BLaER1 treated with 17β-estradiol and CSF1 and Interleukin-3, amounts not matched to agents 10 nM and 100 nM (cell line): Measurements from ENCODE around the gene THSD7B.

Experiments
- H3K27ac ChIP-seq, 11 experiments: shearing (Covaris generic); formaldehyde crosslinking; 2 replicates each; pipeline ENCODE4 v1.8.1; 2022
- H3K27me3 ChIP-seq, 11 experiments: shearing (Covaris generic); formaldehyde crosslinking; 2 replicates each; pipeline ENCODE4 v1.8.1; 2022
- H3K36me3 ChIP-seq, 11 experiments: shearing (Covaris generic); formaldehyde crosslinking; 2 replicates each; pipeline ENCODE4 v1.8.1; 2022
- H3K4me1 ChIP-seq, 10 experiments: shearing (Covaris generic); formaldehyde crosslinking; 2 replicates each; pipeline ENCODE4 v1.8.1; 2022
- H3K4me2 ChIP-seq, 11 experiments: shearing (Covaris generic); formaldehyde crosslinking; 2 replicates each; pipeline ENCODE4 v1.8.1; 2022
- H3K4me3 ChIP-seq, 10 experiments: shearing (Covaris generic); formaldehyde crosslinking; 2 replicates each; pipeline ENCODE4 v1.8.1; 2022
- H3K9ac ChIP-seq, 11 experiments: shearing (Covaris generic); formaldehyde crosslinking; 2 replicates each; pipeline ENCODE4 v1.8.1; 2022
- H3K9me3 ChIP-seq, 11 experiments: shearing (Covaris generic); formaldehyde crosslinking; replicated peaks in 1 of 11; 2 replicates each; pipeline ENCODE4 v1.8.1; 2022
- H4K20me1 ChIP-seq, 11 experiments: shearing (Covaris generic); formaldehyde crosslinking; 2 replicates each; pipeline ENCODE4 v1.8.1; 2022
- Cebpa-rat ChIP-seq, 11 experiments: shearing (Covaris generic); IDR thresholded peaks; 2 replicates each; pipeline ENCODE4 v1.8.1; 2022

THSD7B gene

DNA sequence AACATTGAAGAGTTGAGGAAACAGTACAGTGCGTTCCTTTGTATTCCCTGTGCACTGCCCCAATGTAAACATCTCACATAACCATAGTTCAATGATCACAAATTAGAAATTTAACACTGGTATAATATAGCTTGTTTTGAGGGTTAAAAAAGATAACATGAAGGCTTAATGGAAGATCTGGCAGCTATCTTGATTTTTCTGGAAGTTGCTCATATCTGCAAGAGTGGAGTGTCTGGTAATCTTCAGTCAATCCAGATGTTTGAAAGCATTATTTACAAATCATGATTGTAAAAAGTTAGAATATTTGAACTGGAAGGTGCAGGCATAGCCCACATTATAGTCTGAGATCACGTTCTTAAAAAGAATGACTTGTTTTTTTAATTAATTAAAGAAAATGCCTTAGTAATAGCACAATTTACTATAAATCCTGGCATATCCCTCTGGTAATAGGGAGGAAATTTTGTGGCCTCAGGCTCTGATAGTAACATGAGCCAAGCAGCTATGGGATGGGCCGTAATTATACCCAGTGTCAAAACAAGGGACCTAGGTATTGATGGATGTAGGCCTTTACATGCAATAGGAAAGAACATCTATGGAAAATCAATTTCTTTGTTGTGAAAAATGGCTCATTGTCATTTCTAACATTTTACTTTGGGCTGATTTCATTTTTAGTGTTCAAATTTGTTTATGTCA, 418.0 kb downstream of the THSD7B start:
- Histone ChIP-seq H3K9me3 (peaks cover 0 to 23% (median 0%) of the 10 kb centered on the region in 11 experiments; a peak in 5 of 22 replicates), H3K4me3 (no peak overlapping the region), H3K9ac (no peak overlapping the region), H3K27ac (no peak overlapping the region), H3K27me3 (no peaks in the 10 kb centered on the region), H3K4me2 (no peak overlapping the region), H3K36me3 (no peaks in the 10 kb centered on the region), H4K20me1 (no peaks in the 10 kb centered on the region), H3K4me1 (peaks cover 0 to 40% (median 0%) of the 10 kb centered on the region in 10 experiments; a peak in 8 of 20 replicates)
- no peak for TF ChIP-seq Cebpa-rat (IDR thresholded peaks at IDR 0.05)

DNA sequence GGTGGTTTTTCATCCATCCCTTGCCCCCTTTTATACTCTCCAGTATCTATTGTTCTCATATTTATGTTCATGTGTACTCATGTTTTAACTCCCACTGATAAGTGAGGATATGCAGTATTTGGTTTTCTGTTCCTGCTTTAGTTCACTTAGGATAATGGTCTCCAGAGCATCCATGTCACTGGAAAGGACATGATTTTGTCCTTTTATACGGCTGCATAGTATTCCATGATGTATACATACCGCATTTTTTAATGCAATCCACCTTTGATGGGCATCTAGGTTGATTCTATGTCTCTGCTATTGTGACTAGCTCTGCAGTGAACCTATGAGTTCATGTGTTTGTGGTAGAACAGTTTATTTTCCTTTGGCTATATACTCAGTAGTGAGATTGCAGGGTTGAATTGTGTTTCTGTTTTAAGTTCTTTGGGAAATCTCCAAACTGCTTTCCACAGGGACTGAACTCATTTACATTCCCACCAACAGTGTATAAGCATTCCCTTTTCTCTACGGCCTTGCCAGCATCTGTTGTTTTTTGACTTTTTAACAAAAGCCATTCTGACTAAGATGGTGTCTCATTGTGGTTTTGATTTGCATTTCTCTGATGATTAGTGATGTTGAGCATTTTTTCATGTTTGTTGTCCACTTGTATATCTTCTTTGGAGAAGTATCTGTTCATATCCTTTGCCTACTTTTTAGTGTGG, 420.2 kb downstream of the THSD7B start:
- no peak overlapping the region for H3K4me3 ChIP-seq
- H4K20me1 ChIP-seq = no peaks in the 10 kb centered on the region
- no peak overlapping the region for H3K4me2 ChIP-seq
- TF ChIP-seq Cebpa-rat (IDR thresholded peaks at IDR 0.05) = no peak
- peaks cover 0 to 18% (median 0%) of the 10 kb centered on the region in 10 experiments; a peak in 6 of 20 replicates for H3K4me1 ChIP-seq
- no peak overlapping the region for H3K27ac ChIP-seq
- no peaks in the 10 kb centered on the region for H3K36me3 ChIP-seq
- H3K9ac ChIP-seq = no peak overlapping the region
- no peaks in the 10 kb centered on the region for H3K27me3 ChIP-seq
- H3K9me3 ChIP-seq = peaks cover 0 to 23% (median 0%) of the 10 kb centered on the region in 11 experiments; a peak in 5 of 22 replicates

DNA sequence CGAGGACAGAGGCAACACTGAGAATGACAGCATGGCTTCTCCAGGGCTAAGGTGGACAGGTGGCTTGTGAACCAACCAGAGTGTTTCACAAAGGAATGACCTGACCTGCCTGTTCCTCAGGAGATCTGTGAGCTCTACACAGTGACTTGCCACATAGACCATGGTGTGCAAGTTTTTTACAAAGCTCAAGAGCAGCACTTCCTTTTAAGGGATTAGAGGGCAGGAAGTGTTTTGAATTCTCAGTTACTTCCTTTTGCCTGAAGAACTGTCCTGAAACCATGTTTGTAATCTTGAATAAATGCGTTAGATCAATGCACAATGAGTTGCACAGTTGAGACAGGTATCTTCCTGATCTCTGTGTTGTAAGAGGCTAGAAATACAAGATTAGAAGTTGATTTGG, 421.9 kb downstream of the THSD7B start:
- H4K20me1 ChIP-seq = no peaks in the 10 kb centered on the region
- no peak overlapping the region for H3K9ac ChIP-seq
- peaks cover 0 to 23% (median 0%) of the 10 kb centered on the region in 11 experiments; a peak in 5 of 22 replicates for H3K9me3 ChIP-seq
- TF ChIP-seq Cebpa-rat (IDR thresholded peaks at IDR 0.05) = no peak
- H3K36me3 ChIP-seq = no peaks in the 10 kb centered on the region
- H3K4me2 ChIP-seq = peak overlapping the region in 3 of 11 experiments; percentile 29 to 65 (median 32); a peak in 5 of 22 replicates
- H3K27me3 ChIP-seq = no peaks in the 10 kb centered on the region
- peaks cover 0 to 12% (median 0%) of the 10 kb centered on the region in 10 experiments; a peak in 6 of 20 replicates for H3K4me1 ChIP-seq
- no peak overlapping the region for H3K27ac ChIP-seq
- H3K4me3 ChIP-seq = no peak overlapping the region

DNA sequence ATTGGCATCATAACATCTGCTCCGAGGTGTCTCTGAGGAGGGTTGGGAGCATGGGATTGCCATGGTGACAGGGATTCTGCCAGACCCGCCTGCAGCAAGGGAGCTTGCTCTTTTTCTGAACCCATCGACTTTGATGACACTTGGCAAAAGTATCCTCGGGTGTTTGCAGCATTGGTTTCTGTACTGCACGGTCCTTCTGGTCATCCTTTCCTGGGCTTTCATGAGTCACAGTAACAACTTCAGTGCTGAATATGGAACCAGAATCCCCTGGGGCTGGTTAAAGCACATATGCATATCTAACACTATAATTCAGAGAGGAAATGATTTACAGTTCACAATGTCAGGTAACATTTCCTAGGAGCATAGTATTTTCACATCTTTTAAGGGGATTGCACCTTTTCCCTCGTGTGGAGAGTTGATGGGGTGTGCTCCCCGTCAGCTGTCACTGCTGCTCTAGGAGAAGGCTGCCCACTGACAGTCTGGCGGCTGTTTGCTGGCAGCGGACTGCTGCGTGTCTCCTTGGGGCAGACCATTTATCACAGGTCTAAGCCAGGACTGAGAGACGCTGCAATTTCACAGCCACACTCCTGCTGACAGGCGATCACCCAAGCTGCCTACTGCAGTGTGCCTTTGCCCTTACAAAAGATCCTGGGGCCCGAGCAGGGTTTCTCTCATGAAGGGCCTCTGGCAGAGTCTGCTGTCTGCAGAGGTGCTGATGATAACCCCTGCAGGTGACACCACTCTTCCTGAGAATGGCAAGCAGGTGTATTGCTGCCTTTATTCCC, 425.3 kb downstream of the THSD7B start:
- H3K9ac ChIP-seq = no peak overlapping the region
- peaks cover 0 to 15% (median 0%) of the 10 kb centered on the region in 11 experiments; a peak in 5 of 22 replicates for H3K9me3 ChIP-seq
- no peaks in the 10 kb centered on the region for H3K27me3 ChIP-seq
- H3K36me3 ChIP-seq = no peaks in the 10 kb centered on the region
- peaks cover 0 to 20% (median 0%) of the 10 kb centered on the region in 10 experiments; a peak in 6 of 20 replicates for H3K4me1 ChIP-seq
- no peaks in the 10 kb centered on the region for H4K20me1 ChIP-seq
- no peak overlapping the region for H3K4me2 ChIP-seq
- TF ChIP-seq Cebpa-rat (IDR thresholded peaks at IDR 0.05) = no peak
- H3K4me3 ChIP-seq = no peak overlapping the region
- H3K27ac ChIP-seq = no peak overlapping the region

DNA sequence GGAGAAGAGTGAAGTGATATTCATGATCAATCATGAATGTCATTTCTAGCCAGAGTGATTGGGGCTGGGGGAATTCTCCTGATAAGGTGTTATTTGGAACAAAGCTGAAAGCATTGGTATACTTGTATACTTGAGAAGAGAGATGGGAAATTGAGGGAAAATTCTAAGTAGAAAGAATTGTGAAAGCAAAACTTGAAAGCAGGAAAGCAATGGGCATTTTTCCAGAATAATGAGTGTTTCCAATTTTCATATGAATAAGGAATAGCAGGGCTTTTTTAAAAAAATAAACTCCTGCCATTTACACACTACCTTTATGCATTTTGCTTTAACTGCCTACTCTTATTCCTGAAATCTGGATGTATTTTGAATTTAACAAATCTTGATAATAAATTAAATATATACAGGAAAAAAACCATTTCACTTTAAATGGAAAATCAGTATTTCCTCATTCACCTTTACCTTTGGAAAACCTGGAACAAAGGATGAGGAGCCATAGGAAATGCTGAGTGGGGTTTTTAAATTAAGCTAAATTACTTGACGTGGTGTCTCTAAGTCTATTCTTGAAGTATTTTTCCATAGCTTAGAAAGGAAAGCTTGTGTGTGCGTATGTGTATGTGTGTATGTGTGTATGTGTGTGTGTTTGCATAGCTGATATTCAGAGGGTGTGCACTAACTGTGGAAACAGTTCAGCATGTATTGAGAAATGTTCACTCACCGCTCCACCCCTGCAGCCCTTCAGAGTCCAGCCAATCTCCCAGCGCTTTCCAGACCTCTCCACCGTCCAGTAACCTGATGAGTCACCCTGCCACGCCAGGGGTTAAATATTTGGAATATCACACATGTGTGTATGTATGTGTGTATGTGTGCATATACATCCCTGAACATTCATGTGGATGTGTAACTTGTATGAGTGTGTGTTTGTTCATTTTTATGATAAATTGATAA, 427.3 kb downstream of the THSD7B start:
- Histone ChIP-seq H3K36me3 (no peaks in the 10 kb centered on the region), H3K4me1 (peaks cover 0 to 12% (median 0%) of the 10 kb centered on the region in 10 experiments; a peak in 3 of 20 replicates), H3K9ac (no peak overlapping the region), H3K4me3 (no peak overlapping the region), H3K4me2 (no peak overlapping the region), H3K27ac (no peak overlapping the region), H4K20me1 (no peaks in the 10 kb centered on the region), H3K27me3 (no peaks in the 10 kb centered on the region), H3K9me3 (0 out of 22 replicates have a peak, but pooled peaks cover 0 to 6% (median 0%) of the 10 kb centered on the region in 11 experiments)
- TF ChIP-seq Cebpa-rat (IDR thresholded peaks at IDR 0.05) = no peak

DNA sequence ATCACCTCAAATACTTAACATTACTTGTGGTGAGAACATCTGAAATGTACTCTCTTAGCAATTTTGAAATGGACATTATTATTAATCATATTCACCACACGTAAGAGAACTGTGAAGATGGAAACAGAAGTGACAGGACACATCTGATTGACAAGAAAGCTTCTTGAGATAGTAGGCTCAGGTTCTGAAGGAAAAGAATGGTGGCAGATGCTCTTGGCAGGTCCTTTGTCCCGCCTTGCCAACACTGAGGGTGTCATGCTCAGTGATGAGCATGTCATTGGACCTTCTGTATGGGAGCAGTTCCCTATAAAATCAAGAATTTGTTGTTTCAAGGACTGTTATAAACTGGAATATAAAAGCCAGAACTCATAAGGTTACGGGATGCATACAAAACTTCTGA, 428.1 kb downstream of the THSD7B start:
- Histone ChIP-seq H3K4me3 (no peak overlapping the region), H3K4me1 (peaks cover 0 to 8% (median 0%) of the 10 kb centered on the region in 10 experiments; a peak in 3 of 20 replicates), H3K4me2 (no peak overlapping the region), H3K36me3 (no peaks in the 10 kb centered on the region), H3K27ac (no peak overlapping the region), H4K20me1 (no peaks in the 10 kb centered on the region), H3K9ac (no peak overlapping the region), H3K27me3 (no peaks in the 10 kb centered on the region), H3K9me3 (no peaks in the 10 kb centered on the region)
- TF ChIP-seq Cebpa-rat (IDR thresholded peaks at IDR 0.05) = no peak

DNA sequence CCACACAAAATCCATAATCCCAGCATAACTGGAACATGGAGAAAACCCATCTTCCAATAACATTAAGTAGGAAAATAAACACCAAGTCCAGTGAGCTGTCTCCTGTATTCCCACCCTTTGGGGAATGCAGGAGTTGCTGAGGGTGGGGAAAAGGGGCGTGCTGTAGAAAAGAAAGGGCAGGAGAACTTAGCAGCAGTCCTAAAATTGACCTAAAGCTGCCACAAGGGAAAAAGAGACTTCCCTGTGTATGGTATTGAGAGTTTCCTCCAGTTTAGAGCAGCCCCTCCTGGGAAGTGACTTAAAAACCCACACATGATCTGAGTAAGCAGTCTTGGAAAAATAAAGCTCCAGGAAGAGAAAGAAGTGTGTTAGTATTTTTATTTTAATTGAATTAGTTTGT, 428.8 kb downstream of the THSD7B start:
- no peak overlapping the region for H3K9ac ChIP-seq
- H3K4me3 ChIP-seq = no peak overlapping the region
- H3K4me2 ChIP-seq = peak overlapping the region in 2 of 11 experiments; percentile 25 to 56; a peak in 4 of 22 replicates
- no peaks in the 10 kb centered on the region for H3K36me3 ChIP-seq
- peaks cover 0 to 8% (median 0%) of the 10 kb centered on the region in 10 experiments; a peak in 3 of 20 replicates for H3K4me1 ChIP-seq
- no peaks in the 10 kb centered on the region for H3K9me3 ChIP-seq
- no peak for TF ChIP-seq Cebpa-rat (IDR thresholded peaks at IDR 0.05)
- H3K27me3 ChIP-seq = no peaks in the 10 kb centered on the region
- H4K20me1 ChIP-seq = no peaks in the 10 kb centered on the region
- H3K27ac ChIP-seq = no peak overlapping the region

DNA sequence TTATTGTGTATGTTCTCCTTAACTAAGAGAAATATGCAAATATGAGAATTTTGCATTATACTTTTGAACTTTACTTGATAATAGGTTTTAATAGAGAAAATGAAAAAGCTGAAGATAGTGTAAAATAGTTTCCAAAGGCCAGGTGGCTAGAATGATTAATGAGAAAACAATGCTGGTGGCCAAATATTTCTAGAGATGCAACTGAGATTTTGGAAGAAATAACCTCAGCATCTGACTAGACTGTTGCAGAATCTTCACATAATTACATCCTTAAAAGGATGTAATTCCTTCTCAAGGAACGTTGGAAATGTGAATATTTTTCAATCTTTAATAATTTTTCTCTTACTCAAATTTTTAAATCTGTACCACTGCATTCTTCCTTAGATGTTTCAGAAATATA, 434.4 kb downstream of the THSD7B start:
- Histone ChIP-seq H3K9ac (no peak overlapping the region), H3K36me3 (no peaks in the 10 kb centered on the region), H3K9me3 (no peaks in the 10 kb centered on the region), H3K4me2 (no peak overlapping the region), H4K20me1 (no peaks in the 10 kb centered on the region), H3K4me3 (no peak overlapping the region), H3K27ac (no peak overlapping the region), H3K27me3 (no peaks in the 10 kb centered on the region), H3K4me1 (no peaks in the 10 kb centered on the region)
- TF ChIP-seq Cebpa-rat (IDR thresholded peaks at IDR 0.05) = no peak
